OCI-LY3 (cell line): ENCODE results near the gene OR5K2.
A peak's percentile ranks its signal among the peaks of the same experiment; 100 is the strongest.

Source experiments
- H2AFZ ChIP-seq: fragments of 200-600, 300-600 bp; shearing (Covaris generic); 2 replicates; pipeline ENCODE4 v1.6.0; 2014; ENCODE audit warnings: antibody characterized with exemption, low read depth, low read length
- H3K27ac ChIP-seq: fragments of 200-600, 300-600 bp; sonication (generic); 2 replicates; pipeline ENCODE4 v1.5.1; 2014; ENCODE audit warnings: mild to moderate bottlenecking, low read length, moderate library complexity, mixed read lengths
- H3K27me3 ChIP-seq: fragments of 200-600, 300-600 bp; sonication (generic); 2 replicates; pipeline ENCODE4 v1.6.1; 2014; ENCODE audit warnings: low read depth, low read length, mixed read lengths
- H3K36me3 ChIP-seq: fragments of 200-600, 300-600 bp; sonication (generic); replicated peaks from 2 replicates; pipeline ENCODE3; 2014; ENCODE audit warnings: low read depth, low read length, mixed read lengths
- H3K4me1 ChIP-seq: fragments of 300-600, 200-600 bp; sonication (generic); 2 replicates; pipeline ENCODE4 v1.6.1; 2014; ENCODE audit warnings: low read length, mixed read lengths
- H3K4me2 ChIP-seq: fragments of 200-600, 300-600 bp; sonication (generic); 2 replicates; pipeline ENCODE4 v1.6.1; 2014; ENCODE audit warnings: low read length, mixed read lengths
- H3K4me3 ChIP-seq: fragments of 300-600, 200-600 bp; sonication (generic); 2 replicates; pipeline ENCODE4 v1.5.1; 2014; ENCODE audit warnings: antibody characterized with exemption, mild to moderate bottlenecking, low read length, moderate library complexity
- H3K79me2 ChIP-seq: fragments of 300-600, 200-600 bp; shearing (Covaris generic); 2 replicates; pipeline ENCODE4 v1.6.1; 2014; ENCODE audit warnings: mild to moderate bottlenecking, low read length, mixed read lengths
- H3K9ac ChIP-seq: fragments of 300-600, 200-600 bp; shearing (Covaris generic); 2 replicates; pipeline ENCODE4 v1.6.0; 2014; ENCODE audit warnings: mild to moderate bottlenecking, low read length, moderate library complexity
- H3K9me3 ChIP-seq: fragments of 200-600, 300-600 bp; shearing (Covaris generic); 2 replicates; pipeline ENCODE4 v1.6.1; 2014; ENCODE audit warnings: low read length, mixed read lengths; ENCODE audit not compliant: insufficient read depth
- H4K20me1 ChIP-seq: fragments of 200-600, 300-600 bp; sonication (generic); 2 replicates; pipeline ENCODE4 v1.6.1; 2016; ENCODE audit warnings: low read length, mixed read lengths; ENCODE audit not compliant: insufficient read depth
- CTCF ChIP-seq: fragments of 200-600, 300-600 bp; sonication (generic); IDR thresholded peaks from 2 replicates; pipeline ENCODE4 v1.5.1; 2014; ENCODE audit warnings: antibody characterized with exemption, low read length, low read depth
- EZH2phosphoT487 ChIP-seq: fragments of 200-600 bp; shearing (Covaris generic); IDR thresholded peaks from 2 replicates; pipeline ENCODE4 v1.6.1; 2018; ENCODE audit warnings: antibody characterized with exemption, mixed run types, low read depth

Gene OR5K2

DNA sequence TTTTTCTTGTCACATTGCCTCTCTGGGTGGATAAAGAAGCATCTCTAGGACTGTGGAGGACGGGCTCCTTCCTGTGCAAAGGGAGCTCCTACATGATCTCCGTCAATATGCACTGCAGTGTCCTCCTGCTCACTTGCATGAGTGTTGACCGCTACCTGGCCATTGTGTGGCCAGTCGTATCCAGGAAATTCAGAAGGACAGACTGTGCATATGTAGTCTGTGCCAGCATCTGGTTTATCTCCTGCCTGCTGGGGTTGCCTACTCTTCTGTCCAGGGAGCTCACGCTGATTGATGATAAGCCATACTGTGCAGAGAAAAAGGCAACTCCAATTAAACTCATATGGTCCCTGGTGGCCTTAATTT is 34.8 kb downstream of the OR5K2 start:
- H3K9me3 ChIP-seq: no peaks in the 10 kb centered on the region
- no peaks in the 10 kb centered on the region; the same call in 1 of the 2 replicates for H4K20me1 ChIP-seq
- no peak overlapping the region for H3K9ac ChIP-seq
- peaks cover 46% of the 10 kb centered on the region for H3K4me1 ChIP-seq
- no peaks in the 10 kb centered on the region for H3K36me3 ChIP-seq
- no peak overlapping the region for H3K4me2 ChIP-seq
- no peak overlapping the region for H2AFZ ChIP-seq
- H3K79me2 ChIP-seq: no peaks in the 10 kb centered on the region
- no peak overlapping the region for H3K27ac ChIP-seq
- H3K27me3 ChIP-seq: peaks cover 44% of the 10 kb centered on the region
- TF ChIP-seq CTCF: no peak
- no peak for TF ChIP-seq EZH2phosphoT487
- H3K4me3 ChIP-seq: no peak overlapping the region

- Histone ChIP-seq H3K36me3 (no peaks in the 10 kb centered on the region), H3K9me3 (no peaks in the 10 kb centered on the region), H3K27me3 (peaks cover 48% of the 10 kb centered on the region), H3K9ac (no peak overlapping the region), H2AFZ (no peak overlapping the region), H3K4me1 (peaks cover 50% of the 10 kb centered on the region), H3K27ac (no peak overlapping the region), H3K79me2 (no peaks in the 10 kb centered on the region), H4K20me1 (no peaks in the 10 kb centered on the region; the same call in 1 of the 2 replicates), H3K4me2 (no peak overlapping the region), H3K4me3 (no peak overlapping the region)
- no peak for TF ChIP-seq CTCF
- no peak for TF ChIP-seq EZH2phosphoT487
Observed at GRCh38 chr3:98532709-98533571, 35.5 kb downstream of the OR5K2 start.

- no peak overlapping the region for H3K4me2 ChIP-seq
- H3K4me3 ChIP-seq: no peak overlapping the region
- H3K9me3 ChIP-seq: no peaks in the 10 kb centered on the region
- H3K9ac ChIP-seq: no peak overlapping the region
- no peaks in the 10 kb centered on the region for H3K36me3 ChIP-seq
- no peaks in the 10 kb centered on the region for H3K79me2 ChIP-seq
- H3K4me1 ChIP-seq: peaks cover 61% of the 10 kb centered on the region
- H4K20me1 ChIP-seq: no peaks in the 10 kb centered on the region; the same call in 1 of the 2 replicates
- H3K27me3 ChIP-seq: peaks cover 58% of the 10 kb centered on the region
- 0 out of 2 replicates have a peak, but pooled peaks have one; percentile 47 for TF ChIP-seq EZH2phosphoT487
- no peak for TF ChIP-seq CTCF
- H2AFZ ChIP-seq: no peak overlapping the region
- H3K27ac ChIP-seq: no peak overlapping the region
Observed at GRCh38 chr3:98534168-98534567, 36.7 kb downstream of the OR5K2 start.

- H3K27me3 ChIP-seq: peaks cover 61% of the 10 kb centered on the region
- H3K36me3 ChIP-seq: no peaks in the 10 kb centered on the region
- H2AFZ ChIP-seq: no peak overlapping the region
- H3K4me2 ChIP-seq: no peak overlapping the region
- H3K27ac ChIP-seq: no peak overlapping the region
- no peaks in the 10 kb centered on the region for H3K79me2 ChIP-seq
- H3K4me3 ChIP-seq: no peak overlapping the region
- TF ChIP-seq CTCF: no peak
- TF ChIP-seq EZH2phosphoT487: no peak
- no peaks in the 10 kb centered on the region; the same call in 1 of the 2 replicates for H4K20me1 ChIP-seq
- peaks cover 60% of the 10 kb centered on the region for H3K4me1 ChIP-seq
- H3K9me3 ChIP-seq: no peaks in the 10 kb centered on the region
- H3K9ac ChIP-seq: no peak overlapping the region
Observed at GRCh38 chr3:98534734-98535133, 37.3 kb downstream of the OR5K2 start.
